KBM-7 (cell line): Measurements from ENCODE around the gene FMNL2.
A peak's percentile ranks its signal among the peaks of the same experiment; 100 is the strongest.

ENCODE experiments used
- DNase-seq: peaks from one replicate; pipeline ENCODE4 v3.0.0-alpha.2; 2015
- in situ Hi-C: fragments of 300-500 bp; cut with MboI; formaldehyde crosslinking; loops from 2 replicates; pipeline ENCODE4 v1.14.3; 2020; ENCODE audit warnings: low sequenced_read_pairs, low pct_unique_long_range_greater_than_20kb, mixed read lengths

Gene FMNL2

DNA sequence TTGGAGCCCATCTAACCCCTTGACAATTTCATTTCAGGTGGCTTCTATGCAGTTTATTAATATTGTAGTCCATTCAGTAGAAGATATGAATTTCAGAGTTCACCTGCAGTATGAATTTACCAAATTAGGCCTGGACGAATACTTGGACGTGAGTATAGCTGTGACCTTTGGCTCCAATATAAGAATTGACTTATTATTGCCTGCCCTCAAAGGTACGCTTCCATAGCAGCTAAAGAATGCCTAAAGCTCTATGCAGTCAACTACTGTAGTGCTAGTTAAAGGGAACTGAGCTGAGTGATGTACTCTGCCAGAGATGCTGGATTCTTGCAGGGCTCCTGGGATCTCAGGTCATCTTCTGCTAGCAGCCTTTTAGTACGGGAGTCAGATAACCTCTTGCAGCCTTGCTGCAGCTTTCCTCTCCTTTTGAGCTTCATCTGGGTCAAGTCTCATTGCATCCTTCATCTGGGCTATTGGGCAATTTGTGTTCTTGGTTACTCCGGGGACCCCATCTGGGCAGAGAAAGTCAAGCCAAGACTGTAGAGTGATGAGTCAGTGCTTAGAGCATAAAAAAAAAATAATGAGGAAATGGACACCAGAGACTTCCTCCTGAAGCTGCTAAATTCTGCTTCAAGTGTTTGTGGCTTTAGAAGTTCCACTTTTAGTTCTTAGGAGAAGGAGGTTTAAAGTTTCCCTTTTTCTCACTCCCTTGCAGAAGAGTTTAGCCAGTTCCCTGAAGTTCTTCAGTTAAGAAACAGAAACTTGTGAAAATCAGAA lies 276.7 kb downstream of the FMNL2 start:
- peak; percentile 93 for DNase-seq

DNA sequence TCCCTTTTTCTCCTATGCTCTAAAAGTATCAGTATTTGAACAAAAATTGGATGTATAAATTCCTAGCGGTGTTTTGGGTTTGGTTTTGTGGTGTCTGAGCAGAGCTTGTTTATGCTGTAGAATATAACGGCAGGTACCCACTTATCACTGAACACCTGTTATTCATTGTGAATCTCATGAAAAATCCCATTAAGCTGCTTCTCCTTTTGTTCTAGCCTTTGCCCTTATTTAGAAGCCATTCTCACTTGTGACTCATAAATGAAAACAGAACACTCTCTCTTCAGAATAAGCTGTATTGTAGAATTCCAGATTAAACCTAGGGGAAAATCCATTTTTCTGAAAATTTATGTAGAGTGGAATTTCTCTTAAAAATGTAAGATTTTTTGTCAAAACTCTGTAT lies 278.3 kb downstream of the FMNL2 start:
- in situ Hi-C loops = no loop called here
- DNase-seq = no peak

More for the DNA sequence above, 276.7 kb downstream of the FMNL2 start:
- in situ Hi-C loops = no loop called here

DNA sequence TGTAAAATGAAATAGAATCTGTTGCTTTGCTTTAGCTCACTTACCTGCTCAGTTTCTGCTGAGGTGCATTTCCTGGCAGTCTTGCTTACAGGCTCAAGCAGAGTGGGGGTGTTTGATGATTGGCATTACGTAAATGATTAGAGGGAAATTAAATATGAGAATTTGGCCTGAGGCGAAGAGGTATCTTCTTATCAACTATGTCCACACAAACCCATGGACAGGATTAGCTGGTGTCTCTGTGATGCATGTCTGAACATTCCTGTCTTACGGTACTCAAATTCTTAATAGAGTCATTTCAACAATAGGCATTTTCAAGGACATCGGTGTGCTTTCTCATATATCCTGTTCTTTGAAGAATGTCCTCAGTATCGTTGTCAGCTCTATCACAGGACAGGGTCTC lies 280.2 kb downstream of the FMNL2 start:
- in situ Hi-C loops = no loop called here

DNA sequence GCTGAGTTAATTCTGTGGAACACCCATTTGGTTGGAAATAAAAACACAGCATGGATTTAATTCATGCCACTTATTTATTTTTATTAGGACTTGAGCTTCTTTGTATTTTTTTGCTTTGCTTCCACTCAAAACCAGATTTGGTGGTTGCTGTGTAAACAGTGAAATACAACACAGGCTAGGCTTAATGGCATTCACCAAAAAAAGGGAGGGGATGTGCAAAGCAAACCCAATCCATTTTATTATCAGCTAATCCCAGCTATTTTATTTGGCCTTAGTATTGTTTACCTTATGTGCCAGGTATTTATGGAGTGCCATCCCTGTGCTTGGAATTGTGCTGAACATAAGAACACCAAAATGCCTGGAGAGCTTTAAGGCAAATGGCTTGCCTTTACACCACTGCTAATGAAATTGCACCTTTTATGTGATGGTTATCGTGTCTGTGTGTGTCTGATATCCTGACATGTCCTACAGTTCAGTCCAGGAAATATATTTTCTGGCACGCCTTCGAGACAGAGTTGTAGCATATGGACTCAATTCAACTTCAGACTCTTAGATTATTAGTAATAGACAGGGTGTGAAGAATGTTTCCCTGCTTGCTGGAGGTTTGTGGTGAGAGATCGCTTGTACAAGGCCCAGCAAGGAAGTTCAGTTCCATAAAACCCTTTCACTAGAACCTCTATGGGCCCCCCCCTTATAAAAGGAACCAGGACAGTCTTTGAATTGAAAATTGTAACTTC lies 282.6 kb downstream of the FMNL2 start:
- no peak for DNase-seq
- in situ Hi-C loops = no loop called here

More for the DNA sequence above, 280.2 kb downstream of the FMNL2 start:
- no peak for DNase-seq

DNA sequence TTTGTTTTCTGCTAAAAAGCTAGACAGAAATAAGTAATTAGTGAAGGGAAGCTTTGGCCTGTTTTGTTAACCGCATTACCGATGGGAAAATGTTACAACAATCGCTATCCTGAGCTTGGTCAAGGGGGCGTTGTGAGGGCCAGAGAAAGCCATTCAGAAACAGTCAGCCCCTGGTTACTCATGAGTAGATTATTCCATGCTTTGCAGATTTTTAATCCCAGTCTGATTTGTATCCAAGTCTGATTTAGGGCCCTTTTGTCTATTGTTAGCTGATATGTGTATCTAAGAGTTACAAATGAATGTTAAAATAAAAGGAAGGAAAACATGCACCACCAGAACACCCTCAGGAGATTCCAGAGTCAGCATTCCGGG lies 283.2 kb downstream of the FMNL2 start:
- in situ Hi-C loops = no loop called here
- no peak for DNase-seq

DNA sequence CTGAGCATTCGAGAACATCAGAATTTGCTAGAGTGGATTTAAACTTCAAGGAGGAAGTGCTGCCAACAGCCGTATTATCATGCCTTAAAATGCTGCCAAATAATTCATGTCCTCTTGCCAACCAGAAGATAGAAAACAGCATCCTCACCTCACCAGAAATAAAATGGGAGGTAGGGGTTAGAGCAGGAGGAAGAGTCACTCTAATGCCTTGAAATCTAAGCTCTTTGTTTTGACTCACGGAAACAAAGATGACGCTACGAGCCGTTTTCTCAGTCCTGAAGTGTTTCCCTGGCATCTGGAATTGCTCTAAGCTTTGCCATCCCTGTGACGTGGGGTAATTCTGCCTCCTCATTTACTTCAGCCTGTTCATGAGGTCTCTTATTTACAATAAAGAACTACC lies 285.2 kb downstream of the FMNL2 start:
- no peak for DNase-seq
- in situ Hi-C loops = no loop called here

DNA sequence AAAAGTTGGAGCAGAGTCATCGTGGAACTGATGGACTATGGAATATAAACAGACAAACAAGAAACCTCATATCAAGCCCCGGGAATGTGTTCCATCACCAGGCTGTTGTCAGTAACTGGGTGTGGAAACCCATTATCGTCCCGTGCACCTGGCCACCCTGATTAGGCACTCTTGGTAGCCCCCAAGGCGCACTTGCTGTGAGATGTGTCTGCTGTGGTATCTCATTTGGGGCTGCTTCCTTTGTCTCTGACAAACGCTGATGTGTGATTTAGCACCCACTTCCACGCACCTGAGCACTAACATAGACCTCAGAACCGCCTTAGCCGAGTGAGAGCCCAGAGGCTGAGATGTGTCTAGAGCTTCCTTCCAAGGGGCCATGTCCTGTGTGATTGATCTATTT lies 286.0 kb downstream of the FMNL2 start:
- no peak for DNase-seq
- in situ Hi-C loops = no loop called here

DNA sequence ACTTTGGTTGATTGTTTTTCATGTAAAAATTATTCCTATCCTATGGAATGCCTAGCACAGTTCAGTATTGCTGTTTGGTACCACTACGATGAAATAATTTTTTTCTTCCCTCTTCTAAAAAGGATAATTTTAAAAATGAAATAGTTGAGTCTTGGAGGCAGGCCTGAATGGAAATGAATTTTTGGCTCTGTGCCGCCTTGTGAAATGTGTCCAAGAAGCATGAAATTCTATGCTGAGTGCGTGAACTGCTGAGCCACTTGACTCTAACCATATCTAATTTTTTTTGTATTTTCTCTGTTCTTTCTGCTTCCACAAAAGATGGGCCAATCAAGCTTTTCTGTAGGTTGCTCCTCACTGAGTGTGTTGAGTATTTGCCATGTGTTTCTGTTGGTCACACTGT lies 287.2 kb downstream of the FMNL2 start:
- in situ Hi-C loops = no loop called here
- DNase-seq = no peak

DNA sequence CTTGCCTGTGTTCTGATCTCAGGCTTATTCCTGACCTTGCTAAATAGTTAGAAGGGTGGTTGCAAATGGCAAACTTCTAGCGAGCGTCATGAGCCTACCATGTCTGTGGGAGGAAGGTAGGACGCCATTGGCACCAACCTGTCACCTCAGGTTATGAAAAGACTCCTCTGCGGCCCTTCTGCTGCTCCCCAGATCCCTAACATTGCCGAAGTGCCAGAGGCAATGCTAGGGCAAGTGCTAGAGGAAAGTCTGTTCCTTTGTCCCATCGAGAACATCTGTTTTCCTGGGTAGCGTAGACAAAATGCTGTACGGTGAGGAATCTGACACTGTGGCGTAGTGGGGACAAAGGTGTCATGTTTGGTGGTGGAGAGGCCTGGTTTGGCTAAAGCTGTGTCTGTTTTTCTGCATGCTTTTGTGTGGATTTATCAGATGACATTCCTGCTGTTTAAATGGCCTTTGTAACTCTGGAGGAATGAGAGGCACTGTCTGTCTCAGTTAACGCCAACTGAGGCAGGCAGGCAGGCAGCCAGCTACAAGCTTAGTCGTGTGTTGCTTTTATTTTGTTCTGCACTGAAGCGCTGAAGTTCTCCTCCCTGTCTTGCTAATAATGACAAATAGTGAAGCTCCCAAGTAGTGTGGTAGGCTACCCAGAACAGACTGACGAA lies 288.2 kb downstream of the FMNL2 start:
- in situ Hi-C loops = no loop called here
- DNase-seq = no peak

DNA sequence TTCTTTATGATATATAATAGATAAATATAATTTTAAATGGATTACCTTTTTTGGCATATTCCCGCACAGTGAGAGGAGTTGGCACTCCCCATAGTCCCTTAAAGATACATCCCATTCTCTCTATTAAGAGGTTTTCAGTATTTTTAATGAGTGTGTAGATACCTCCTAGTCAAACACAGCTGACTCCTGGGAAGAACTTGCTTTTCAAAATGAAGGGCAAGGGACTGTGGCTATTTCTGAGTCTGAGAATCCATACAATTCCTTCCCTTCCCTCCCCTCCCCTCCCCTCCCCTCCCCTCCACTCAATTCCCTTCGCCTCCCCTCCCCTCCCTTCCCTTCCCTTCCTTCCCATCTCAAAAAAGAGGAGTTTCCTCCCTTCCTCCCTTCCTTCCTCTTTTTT lies 288.8 kb downstream of the FMNL2 start:
- in situ Hi-C loops = no loop called here
- no peak for DNase-seq

DNA sequence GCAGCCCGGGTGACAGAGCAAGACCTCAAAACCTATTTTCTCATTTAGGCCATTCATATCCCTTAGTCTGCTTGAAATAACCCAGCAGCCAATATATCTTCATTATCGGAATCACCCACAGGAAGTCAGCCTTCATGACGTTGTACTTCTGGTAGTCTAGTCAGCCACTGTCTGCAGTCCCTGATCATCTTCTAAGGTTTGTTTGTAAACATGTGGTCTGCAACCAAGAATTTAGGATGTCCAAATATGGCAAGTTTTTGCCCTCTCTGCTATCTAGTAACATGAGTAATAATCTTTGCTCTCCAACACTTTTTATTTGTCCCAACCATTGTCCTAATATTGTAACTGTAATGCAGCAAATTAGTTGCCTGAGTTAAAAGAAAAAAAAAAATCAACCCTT lies 289.8 kb downstream of the FMNL2 start:
- no peak for DNase-seq
- in situ Hi-C loops = loop anchor here (25.0 kb wide), 1 partner anchor 588 kb away; no protein-coding TSS in a partner anchor

DNA sequence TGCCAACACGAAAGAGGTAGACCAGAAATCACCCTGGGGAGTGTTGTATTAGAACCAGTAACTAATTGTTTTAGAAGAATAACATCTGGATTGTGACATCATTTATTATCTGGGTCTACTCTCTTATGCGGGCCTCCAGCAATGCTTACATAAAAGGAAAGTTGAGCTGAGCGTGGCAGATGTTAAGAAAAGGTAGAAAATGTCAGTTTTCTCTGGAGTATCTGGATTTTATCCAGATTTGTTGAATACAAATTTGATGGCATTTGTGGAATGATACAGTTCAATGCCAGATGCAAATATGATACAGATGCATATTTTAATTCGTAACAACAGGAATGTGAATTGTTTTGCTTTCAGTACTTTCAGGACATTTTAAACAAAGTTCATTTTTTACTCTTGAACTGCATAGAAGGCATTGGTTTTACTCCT lies 292.0 kb downstream of the FMNL2 start:
- in situ Hi-C loops = loop anchor here (25.0 kb wide), 1 partner anchor 590 kb away; no protein-coding TSS in a partner anchor
- no peak for DNase-seq

DNA sequence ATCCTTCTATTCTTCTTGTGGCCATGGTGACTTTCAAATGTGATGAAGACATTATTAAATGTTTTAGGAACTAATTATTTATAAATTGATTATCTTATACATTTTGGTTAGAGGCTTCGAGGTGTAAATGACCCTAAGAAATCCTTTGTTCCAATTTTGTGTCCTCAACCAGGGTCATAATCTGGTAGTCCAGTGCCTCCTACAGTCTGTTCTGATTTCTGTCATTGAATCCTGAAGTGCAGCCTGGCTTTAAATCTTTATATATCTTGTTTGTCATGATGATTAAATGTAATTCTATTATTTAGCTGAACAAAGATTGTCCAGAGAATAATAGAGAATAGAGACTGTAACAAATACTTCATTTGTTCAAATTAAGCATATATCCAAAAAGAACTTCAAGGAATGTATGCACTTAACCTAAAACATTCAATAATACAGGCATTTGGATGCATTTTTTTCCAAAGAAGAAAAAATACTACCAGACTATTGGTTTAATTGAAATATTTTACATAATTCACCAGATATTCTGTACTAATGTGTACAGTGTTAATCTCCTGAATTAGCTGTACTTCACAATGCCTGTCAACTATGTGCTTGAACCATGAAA lies 292.5 kb downstream of the FMNL2 start:
- DNase-seq = peak; percentile 43
- in situ Hi-C loops = loop anchor here (25.0 kb wide), 1 partner anchor 590 kb away; no protein-coding TSS in a partner anchor

DNA sequence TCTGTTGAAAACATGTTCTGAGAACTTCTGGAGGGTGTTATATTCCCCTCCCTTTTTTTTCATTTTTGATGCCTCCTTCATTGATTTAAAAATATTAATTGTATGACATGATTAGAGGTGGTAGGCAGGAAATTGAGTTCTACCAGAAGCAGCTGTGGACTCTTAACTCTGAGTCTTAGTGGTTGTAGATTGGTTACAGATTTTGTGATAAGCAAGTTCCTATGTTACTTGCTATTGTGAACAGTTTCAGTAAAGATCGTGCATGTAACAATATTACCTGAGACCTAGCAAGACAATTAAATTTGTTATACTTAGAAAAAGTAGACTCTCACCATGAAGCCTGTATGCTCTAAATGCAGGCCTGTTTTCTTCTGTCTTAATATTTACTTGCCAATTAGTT lies 294.2 kb downstream of the FMNL2 start:
- DNase-seq = no peak
- in situ Hi-C loops = loop anchor here (25.0 kb wide), 1 partner anchor 592 kb away; no protein-coding TSS in a partner anchor

DNA sequence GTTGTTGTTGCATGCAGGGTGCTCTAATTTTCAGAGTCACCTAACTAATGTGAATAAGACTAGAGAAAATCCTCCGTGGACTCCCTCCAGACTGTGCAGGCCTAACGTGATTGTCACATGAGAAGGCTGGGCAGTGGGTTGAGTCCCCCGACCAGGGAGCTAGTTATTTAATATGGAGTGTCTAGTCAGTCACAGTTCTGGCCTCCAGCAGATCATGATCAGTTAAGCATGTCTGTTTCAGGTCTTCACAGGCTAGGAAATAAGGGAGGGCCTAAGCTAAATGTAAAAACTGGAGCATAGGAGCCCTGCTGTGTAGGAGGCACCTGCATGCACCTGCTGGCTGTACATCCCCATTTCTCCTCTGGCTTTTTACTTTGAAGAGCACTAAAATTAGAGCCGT lies 295.5 kb downstream of the FMNL2 start:
- DNase-seq = no peak
- in situ Hi-C loops = loop anchor here (10.0 to 25.0 kb wide), 2 partner anchors 446 to 593 kb away; no protein-coding TSS in a partner anchor

DNA sequence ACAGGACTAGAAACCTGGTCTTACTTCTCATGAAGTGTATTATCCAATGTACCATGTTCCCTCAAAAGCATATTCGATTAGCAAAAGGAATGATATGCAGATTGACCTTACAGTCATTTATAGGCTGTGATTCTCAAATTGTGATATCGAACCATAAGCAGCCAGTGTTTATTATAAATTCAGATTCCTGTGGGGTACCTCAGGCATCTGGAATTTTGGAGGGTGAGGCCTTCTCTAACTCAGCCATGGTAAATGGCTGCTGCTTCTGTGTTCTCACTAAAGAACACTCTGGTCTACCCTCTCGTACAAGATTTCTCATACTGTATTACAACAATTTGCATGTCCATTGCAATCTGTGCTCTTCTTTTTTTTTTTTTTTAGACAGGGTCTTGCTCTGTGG lies 297.8 kb downstream of the FMNL2 start:
- in situ Hi-C loops = loop anchor here (10.0 to 25.0 kb wide), 2 partner anchors 448 to 595 kb away; no protein-coding TSS in a partner anchor
- DNase-seq = no peak

DNA sequence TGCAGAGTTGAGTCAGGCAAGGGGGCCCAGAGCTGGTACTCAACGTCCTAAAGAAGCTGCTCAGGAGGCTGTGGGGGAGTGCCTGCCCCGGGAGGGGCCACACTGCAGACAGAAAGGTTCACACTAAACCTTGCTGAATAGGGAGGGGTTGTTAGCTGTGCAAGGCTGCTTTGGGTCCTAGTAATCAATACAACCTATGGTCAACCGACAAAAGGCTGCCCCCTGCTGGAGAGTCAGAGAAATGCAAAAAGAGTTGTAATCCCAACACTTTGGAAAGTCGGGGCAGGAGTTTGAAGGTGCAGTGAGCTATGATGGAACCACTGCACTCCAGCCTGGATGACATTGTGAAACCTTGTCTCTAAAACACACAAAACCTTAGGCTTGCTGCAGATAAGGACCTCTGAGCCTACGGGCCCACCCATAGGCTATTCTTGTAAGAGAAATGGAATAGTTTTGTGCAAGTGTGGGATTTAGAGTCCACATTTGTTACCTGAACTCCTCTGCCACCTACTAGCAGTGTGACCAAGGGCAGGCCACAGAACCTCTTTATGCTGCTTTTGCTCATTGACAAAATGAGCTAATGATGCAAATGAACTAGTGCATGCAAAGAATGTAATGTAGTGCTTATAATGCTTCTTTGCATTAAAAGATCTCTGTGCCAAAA lies 300.8 kb downstream of the FMNL2 start:
- in situ Hi-C loops = loop anchor here (10.0 to 25.0 kb wide), 2 partner anchors 451 to 598 kb away; no protein-coding TSS in a partner anchor
- peak; percentile 67 for DNase-seq

DNA sequence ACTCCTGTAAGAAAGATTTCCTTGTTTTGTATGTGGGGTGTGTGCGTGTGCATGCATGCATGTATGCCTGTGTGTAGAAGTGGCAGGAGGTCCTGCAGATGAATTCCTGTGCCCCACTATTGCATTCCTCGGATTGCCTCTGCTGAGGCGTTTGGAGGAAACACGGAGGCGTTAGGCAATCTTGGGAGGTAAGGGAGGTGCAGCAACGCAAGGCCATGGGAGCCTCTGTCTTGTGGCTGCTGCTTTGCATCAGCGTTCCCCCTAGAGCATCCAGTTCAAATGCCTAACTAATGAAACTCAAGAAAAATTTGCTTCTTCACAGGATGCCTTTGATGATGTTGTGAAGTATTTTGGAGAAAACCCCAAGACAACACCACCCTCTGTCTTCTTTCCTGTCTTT lies 302.3 kb downstream of the FMNL2 start:
- DNase-seq = no peak
- in situ Hi-C loops = loop anchor here (10.0 to 25.0 kb wide), 2 partner anchors 452 to 600 kb away; no protein-coding TSS in a partner anchor

DNA sequence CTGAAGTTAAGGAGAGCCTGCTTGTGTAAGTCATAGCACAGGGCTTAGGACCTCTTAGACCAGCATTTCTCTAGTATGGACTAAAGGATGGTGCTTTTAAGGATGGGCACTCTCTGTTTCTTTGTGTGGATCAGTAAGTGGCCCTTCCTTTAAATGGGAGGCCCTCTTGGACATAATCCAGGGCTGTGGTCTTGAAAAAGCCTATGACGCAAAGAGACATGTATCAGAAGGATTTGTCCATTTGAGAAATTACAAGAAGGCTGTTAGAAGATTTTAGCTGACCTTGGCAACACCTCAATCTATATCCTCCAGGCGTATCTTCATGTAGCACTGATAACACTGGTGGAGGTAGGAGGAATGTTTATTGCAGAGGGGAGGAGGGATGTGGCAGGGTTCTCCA lies 303.1 kb downstream of the FMNL2 start:
- no peak for DNase-seq
- in situ Hi-C loops = loop anchor here (10.0 to 25.0 kb wide), 2 partner anchors 453 to 601 kb away; no protein-coding TSS in a partner anchor
